Naive B cell (primary cell): Measurements from ENCODE around the gene NAA15. TPM values are rescaled to one million over a fixed set of nuclear protein-coding genes. Genes with fewer than 3 reads are reported as not detected.

ENCODE experiments used
- ATAC-seq, 2 donors: fragments of 150-1000 bp; cut with Tn5 transposase; 2 replicates each; pipeline ENCODE4 v1.10.0; 2021; ENCODE audit warnings: low read depth in 2 of 2, mild to moderate bottlenecking in 2 of 2, moderate library complexity in 2 of 2
- DNase-seq: peaks from one replicate; pipeline ENCODE4 v3.0.0; 2022
- H3K27ac Mint-ChIP-seq, 6 donors: one replicate each; pipeline ENCODE4 v1.8.0; 2020 to 2022; ENCODE audit warnings: mild to moderate bottlenecking in 6 of 6, mixed read lengths in 6 of 6, moderate library complexity in 5 of 6, inconsistent platforms in 2 of 6
- H3K27me3 Mint-ChIP-seq, 3 donors: one replicate each; pipeline ENCODE4 v1.8.0; 2021 to 2022; ENCODE audit warnings: mixed read lengths in 3 of 3, mild to moderate bottlenecking in 1 of 3
- H3K36me3 Mint-ChIP-seq, 2 donors: one replicate each; pipeline ENCODE4 v1.8.0; 2020 to 2022; ENCODE audit warnings: mixed read lengths in 2 of 2, inconsistent platforms in 1 of 2, mild to moderate bottlenecking in 1 of 2
- H3K4me1 Mint-ChIP-seq, 3 donors: one replicate each; pipeline ENCODE4 v1.8.0; 2020 to 2022; ENCODE audit warnings: mixed read lengths in 3 of 3, inconsistent platforms in 1 of 3, mild to moderate bottlenecking in 1 of 3, moderate library complexity in 1 of 3
- H3K4me3 Mint-ChIP-seq, 8 donors: one replicate each; pipeline ENCODE4 v1.8.0; 2020 to 2022; ENCODE audit warnings: mild to moderate bottlenecking in 8 of 8, mixed read lengths in 8 of 8, moderate library complexity in 8 of 8, inconsistent platforms in 2 of 8
- H3K9me3 Mint-ChIP-seq, 7 donors: one replicate each; pipeline ENCODE4 v1.8.0; 2020 to 2022; ENCODE audit warnings: mixed read lengths in 7 of 7, mild to moderate bottlenecking in 5 of 7, inconsistent platforms in 2 of 7, moderate library complexity in 1 of 7
- polyA plus RNA-seq, 6 donors: library from polyadenylated mRNA; unstranded; fragments of 300-500 nt; fragmentation: Illumina TruSeq; gene quantifications; one replicate each; pipeline ENCODE4 v1.2.3, GENCODE V29; 2021; ENCODE audit warnings: low read depth in 6 of 6

NAA15 gene
- polyA plus RNA-seq, 6 donors from 2014 or later, result 22.5 to 57.4 (median 53.4) TPM

- H3K27me3 Mint-ChIP-seq, result no peaks in the 10 kb centered on the region
- peak overlapping the region; percentile 8 to 93 (median 56) for H3K27ac Mint-ChIP-seq
- H3K4me3 Mint-ChIP-seq, result no peak overlapping the region
Measured at GRCh38 chr4:139330283-139330682, 29.0 kb downstream of the NAA15 start.

DNA sequence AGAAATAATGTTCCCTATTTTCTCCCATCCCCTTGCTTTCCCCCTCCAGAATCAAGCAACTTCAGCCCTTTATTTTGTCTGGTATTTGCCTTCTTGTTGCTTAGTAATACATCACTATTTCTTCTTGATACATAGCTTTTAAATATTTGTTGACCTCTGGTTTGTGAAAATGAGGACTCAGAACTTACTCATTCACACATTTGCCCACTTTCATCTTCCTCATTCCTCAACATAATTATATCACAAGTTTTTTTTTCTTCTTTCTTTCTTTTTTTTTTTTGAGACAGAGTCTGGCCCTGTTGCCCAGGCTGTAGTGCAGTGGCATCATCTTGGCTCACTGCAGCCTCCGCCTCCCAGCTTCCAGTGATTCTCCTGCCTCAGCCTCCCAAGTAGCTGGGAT is 29.9 kb downstream of the NAA15 start:
- peaks cover 13 to 18% of the 10 kb centered on the region in 2 donors for H3K36me3 Mint-ChIP-seq
- peaks cover 0 to 10% (median 0%) of the 10 kb centered on the region in 7 donors for H3K9me3 Mint-ChIP-seq
- H3K4me3 Mint-ChIP-seq, result no peak overlapping the region
- no peaks in the 10 kb centered on the region for H3K27me3 Mint-ChIP-seq
- DNase-seq (no peak), ATAC-seq (no peak)
- H3K27ac Mint-ChIP-seq, result peak overlapping the region in 1 of 6 donors; percentile 18
- peaks cover 22 to 41% (median 30%) of the 10 kb centered on the region in 3 donors for H3K4me1 Mint-ChIP-seq

More at GRCh38 chr4:139330283-139330682, 29.0 kb downstream of the NAA15 start:
- no peak for ATAC-seq
- no peak for DNase-seq
- H3K4me1 Mint-ChIP-seq, result peaks cover 24 to 41% (median 30%) of the 10 kb centered on the region in 3 donors
- H3K9me3 Mint-ChIP-seq, result peaks cover 0 to 10% (median 0%) of the 10 kb centered on the region in 7 donors
- peaks cover 13 to 18% of the 10 kb centered on the region in 2 donors for H3K36me3 Mint-ChIP-seq

GRCh38 chr4:139333046-139333445 is 31.7 kb downstream of the NAA15 start:
- peaks cover 25 to 44% (median 33%) of the 10 kb centered on the region in 3 donors for H3K4me1 Mint-ChIP-seq
- ATAC-seq, result no peak
- H3K27ac Mint-ChIP-seq, result no peak overlapping the region
- no peak for DNase-seq
- H3K36me3 Mint-ChIP-seq, result peaks cover 18 to 22% of the 10 kb centered on the region in 2 donors
- H3K9me3 Mint-ChIP-seq, result peaks cover 0 to 10% (median 0%) of the 10 kb centered on the region in 7 donors
- H3K4me3 Mint-ChIP-seq, result no peak overlapping the region
- H3K27me3 Mint-ChIP-seq, result no peaks in the 10 kb centered on the region

DNA sequence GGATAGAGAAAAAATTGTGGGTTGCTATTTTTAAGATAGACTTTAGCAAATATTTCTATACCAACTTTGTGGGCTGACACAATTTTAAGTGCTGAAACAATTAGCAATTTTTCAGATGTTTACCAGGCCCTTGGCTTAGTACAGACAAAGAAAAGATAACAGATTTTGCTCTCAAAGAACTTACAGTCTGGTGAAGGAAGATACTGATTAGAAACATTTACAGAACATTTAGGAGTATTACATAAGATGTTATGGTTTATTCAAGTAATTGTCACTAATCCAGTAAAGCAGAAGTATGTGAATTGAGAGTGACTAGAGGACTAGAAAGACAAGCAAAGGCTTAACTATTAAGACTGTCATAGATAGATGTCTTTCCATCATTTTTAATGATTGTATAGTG is 36.3 kb downstream of the NAA15 start:
- H3K4me1 Mint-ChIP-seq, result peaks cover 19 to 33% (median 20%) of the 10 kb centered on the region in 3 donors

GRCh38 chr4:139361301-139361700 is 60.0 kb downstream of the NAA15 start:
- ATAC-seq, result no peak

More for the DNA sequence above, 36.3 kb downstream of the NAA15 start:
- no peak for ATAC-seq
- H3K36me3 Mint-ChIP-seq, result peaks cover 8 to 22% of the 10 kb centered on the region in 2 donors
- H3K27ac Mint-ChIP-seq, result peak overlapping the region in 3 of 6 donors; percentile 1 to 13 (median 3)
- no peak overlapping the region for H3K4me3 Mint-ChIP-seq
- no peaks in the 10 kb centered on the region for H3K9me3 Mint-ChIP-seq
- no peak for DNase-seq
- no peaks in the 10 kb centered on the region for H3K27me3 Mint-ChIP-seq

GRCh38 chr4:139367421-139368090 is 66.3 kb downstream of the NAA15 start:
- Mint-ChIP-seq H3K27me3 (no peaks in the 10 kb centered on the region), H3K36me3 (peaks cover 31 to 39% of the 10 kb centered on the region in 2 donors)

More at GRCh38 chr4:139361301-139361700, 60.0 kb downstream of the NAA15 start:
- Mint-ChIP-seq H3K27me3 (no peaks in the 10 kb centered on the region), H3K36me3 (peaks cover 8 to 18% of the 10 kb centered on the region in 2 donors), H3K4me1 (no peaks in the 10 kb centered on the region), H3K27ac (no peak overlapping the region), H3K9me3 (no peaks in the 10 kb centered on the region), H3K4me3 (no peak overlapping the region)
- no peak for DNase-seq

DNA sequence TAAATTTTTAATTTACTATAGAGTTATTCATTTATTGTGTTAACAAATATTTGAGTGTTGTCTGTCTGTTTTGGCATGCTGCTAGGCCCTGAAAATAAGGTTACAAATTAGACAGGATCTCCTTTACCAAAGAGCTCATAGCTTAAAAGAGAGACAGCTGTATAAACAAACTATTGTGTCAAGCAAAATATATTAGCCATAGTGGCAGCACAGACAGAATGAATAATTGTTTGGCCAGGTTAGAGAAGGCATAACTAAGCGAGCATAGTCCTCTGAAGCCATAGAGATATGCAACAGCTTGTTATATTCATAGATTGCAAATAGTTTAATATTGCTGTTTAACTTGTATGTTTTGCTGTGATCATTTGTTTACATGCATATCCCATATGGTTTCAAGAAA is 67.7 kb downstream of the NAA15 start:
- no peak for ATAC-seq
- Mint-ChIP-seq H3K27ac (no peak overlapping the region), H3K27me3 (no peaks in the 10 kb centered on the region)

More at GRCh38 chr4:139367421-139368090, 66.3 kb downstream of the NAA15 start:
- Mint-ChIP-seq H3K4me1 (no peaks in the 10 kb centered on the region), H3K4me3 (no peak overlapping the region), H3K27ac (peak overlapping the region in 3 of 6 donors; percentile 60 to 73 (median 70)), H3K9me3 (no peaks in the 10 kb centered on the region)
- no peak for ATAC-seq
- no peak for DNase-seq

DNA sequence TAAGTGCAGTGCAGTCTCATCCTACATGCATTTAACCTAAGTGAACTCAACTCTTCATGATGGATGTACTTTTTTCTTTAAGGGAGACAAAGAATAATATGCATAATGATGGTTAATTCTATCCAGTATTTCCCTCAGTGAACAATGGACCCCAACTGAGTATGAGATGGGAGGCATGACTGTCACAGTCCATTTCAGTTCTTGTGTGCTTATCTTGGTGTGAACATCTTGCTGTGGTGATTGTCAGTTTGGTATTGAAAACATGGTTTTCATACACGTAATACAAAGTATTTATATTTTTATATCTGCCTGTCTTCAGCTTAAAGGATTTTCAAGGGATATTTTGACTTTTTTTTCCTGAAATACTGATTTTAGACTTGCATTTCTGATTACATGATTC is 72.9 kb downstream of the NAA15 start:
- Mint-ChIP-seq H3K27me3 (no peaks in the 10 kb centered on the region), H3K9me3 (no peaks in the 10 kb centered on the region), H3K4me3 (no peak overlapping the region), H3K4me1 (peaks cover 0 to 6% (median 2%) of the 10 kb centered on the region in 3 donors), H3K27ac (no peak overlapping the region), H3K36me3 (peaks cover 22 to 31% of the 10 kb centered on the region in 2 donors)
- no peak for ATAC-seq
- no peak for DNase-seq

More for the DNA sequence above, 67.7 kb downstream of the NAA15 start:
- Mint-ChIP-seq H3K4me3 (no peak overlapping the region), H3K36me3 (peaks cover 23 to 34% of the 10 kb centered on the region in 2 donors), H3K4me1 (no peaks in the 10 kb centered on the region), H3K9me3 (no peaks in the 10 kb centered on the region)
- no peak for DNase-seq

DNA sequence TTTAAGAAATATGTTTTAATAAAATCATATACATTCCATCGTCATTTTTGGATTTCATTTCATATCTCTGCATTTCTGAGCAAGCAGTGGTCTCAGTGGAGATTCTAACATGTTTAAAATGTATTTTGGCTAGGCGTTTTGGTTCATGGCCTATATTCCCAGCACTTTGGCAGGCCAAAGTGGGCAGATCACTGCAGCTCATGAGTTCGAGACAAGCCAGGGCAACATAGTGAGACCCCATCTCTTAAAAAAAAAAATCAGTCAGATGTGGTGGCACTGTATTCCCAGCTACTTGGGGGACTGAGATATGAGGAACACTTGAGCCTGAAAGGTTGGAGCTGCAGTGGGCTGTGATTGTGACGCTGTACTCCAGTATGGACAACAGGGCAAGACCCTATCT is 85.1 kb downstream of the NAA15 start:
- ATAC-seq, result no peak
- peaks cover 0 to 17% of the 10 kb centered on the region in 2 donors for H3K36me3 Mint-ChIP-seq

GRCh38 chr4:139389102-139389501 is 87.8 kb downstream of the NAA15 start:
- DNase-seq (no peak), ATAC-seq (no peak)
- peak overlapping the region in 1 of 6 donors; percentile 39 for H3K27ac Mint-ChIP-seq
- peaks cover 0 to 17% of the 10 kb centered on the region in 2 donors for H3K36me3 Mint-ChIP-seq
- no peaks in the 10 kb centered on the region for H3K27me3 Mint-ChIP-seq
- H3K4me3 Mint-ChIP-seq, result no peak overlapping the region
- H3K9me3 Mint-ChIP-seq, result no peaks in the 10 kb centered on the region
- H3K4me1 Mint-ChIP-seq, result no peaks in the 10 kb centered on the region

More for the DNA sequence above, 85.1 kb downstream of the NAA15 start:
- H3K27me3 Mint-ChIP-seq, result no peaks in the 10 kb centered on the region
- H3K4me3 Mint-ChIP-seq, result no peak overlapping the region
- no peaks in the 10 kb centered on the region for H3K4me1 Mint-ChIP-seq
- no peak overlapping the region for H3K27ac Mint-ChIP-seq
- DNase-seq, result no peak
- H3K9me3 Mint-ChIP-seq, result no peaks in the 10 kb centered on the region

DNA sequence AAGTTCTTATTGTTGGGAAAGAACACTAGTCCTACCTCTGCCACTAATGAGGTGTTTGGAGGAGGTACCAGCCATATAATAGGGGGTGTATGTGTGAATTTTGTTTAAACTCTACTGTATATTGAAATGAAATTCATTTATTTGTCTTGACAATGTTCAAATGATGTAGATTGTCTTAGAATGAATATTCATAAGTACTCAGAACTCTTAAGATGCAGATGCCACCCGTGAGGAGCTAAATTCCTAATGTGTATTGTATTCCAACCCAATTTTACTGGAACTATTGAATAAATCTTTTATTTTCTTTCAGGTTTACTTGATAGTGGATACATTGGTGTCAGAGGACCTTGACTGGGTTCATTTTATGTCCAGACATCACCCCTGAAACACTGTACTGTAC is 88.7 kb downstream of the NAA15 start:
- Mint-ChIP-seq H3K4me1 (no peaks in the 10 kb centered on the region), H3K27me3 (no peaks in the 10 kb centered on the region), H3K9me3 (no peaks in the 10 kb centered on the region), H3K27ac (no peak overlapping the region), H3K4me3 (no peak overlapping the region), H3K36me3 (peaks cover 0 to 17% of the 10 kb centered on the region in 2 donors)
- no peak for ATAC-seq
- DNase-seq, result no peak

- H3K4me1 Mint-ChIP-seq, result no peaks in the 10 kb centered on the region
- peak overlapping the region in 1 of 6 donors; percentile 65 for H3K27ac Mint-ChIP-seq
- H3K36me3 Mint-ChIP-seq, result peaks cover 0 to 17% of the 10 kb centered on the region in 2 donors
- ATAC-seq (no peak), DNase-seq (no peak)
- no peaks in the 10 kb centered on the region for H3K27me3 Mint-ChIP-seq
- peak overlapping the region in 1 of 8 donors; percentile 20 for H3K4me3 Mint-ChIP-seq
- no peaks in the 10 kb centered on the region for H3K9me3 Mint-ChIP-seq
Measured at GRCh38 chr4:139391731-139392130, 90.4 kb downstream of the NAA15 start.

DNA sequence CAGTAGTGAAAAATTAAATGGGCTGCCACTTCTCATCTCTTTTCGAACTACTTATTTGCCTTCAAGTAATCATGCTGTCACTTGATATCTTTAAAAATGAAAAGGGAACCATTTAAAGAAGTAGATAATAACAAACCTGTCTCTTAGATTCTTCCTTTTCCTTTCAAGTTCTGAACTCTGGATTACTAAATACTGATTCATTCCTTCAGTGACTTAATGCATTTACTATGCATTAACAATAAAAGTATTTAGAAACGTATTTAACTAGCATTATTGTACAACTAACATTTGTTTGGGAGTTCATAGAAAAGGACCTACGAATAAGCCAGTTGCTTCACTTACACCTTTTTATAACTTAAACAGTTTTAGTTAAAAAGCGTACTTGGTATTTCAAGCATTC is 91.5 kb downstream of the NAA15 start:
- Mint-ChIP-seq H3K27ac (no peak overlapping the region), H3K36me3 (peaks cover 0 to 17% of the 10 kb centered on the region in 2 donors)

DNA sequence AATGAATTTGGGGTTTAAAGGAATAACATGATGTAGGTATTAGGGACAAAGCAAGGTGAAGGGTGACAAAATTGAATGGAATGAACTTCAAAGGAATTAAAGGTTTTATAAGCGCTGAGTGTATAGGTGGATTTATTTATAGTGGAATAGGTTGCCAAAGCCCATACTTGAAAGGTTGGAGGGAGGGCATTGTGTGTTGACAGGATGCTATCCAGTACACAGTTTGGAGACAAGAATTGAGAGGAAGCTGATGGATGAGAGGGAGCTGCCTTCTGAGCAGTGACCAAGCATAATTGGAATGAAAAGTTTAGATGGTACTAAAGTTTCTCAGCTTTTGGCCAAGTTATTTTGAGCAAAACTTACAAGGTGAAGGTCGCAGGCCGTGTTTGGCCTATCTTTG is 100.1 kb downstream of the NAA15 start:
- no peak for ATAC-seq
- peaks cover 0 to 4% (median 4%) of the 10 kb centered on the region in 3 donors for H3K4me1 Mint-ChIP-seq
- no peaks in the 10 kb centered on the region for H3K9me3 Mint-ChIP-seq
- peak overlapping the region in 1 of 8 donors; percentile 37 for H3K4me3 Mint-ChIP-seq
- no peaks in the 10 kb centered on the region for H3K27me3 Mint-ChIP-seq
- peaks cover 0 to 15% of the 10 kb centered on the region in 2 donors for H3K36me3 Mint-ChIP-seq
- no peak overlapping the region for H3K27ac Mint-ChIP-seq
- DNase-seq, result no peak

More for the DNA sequence above, 91.5 kb downstream of the NAA15 start:
- no peaks in the 10 kb centered on the region for H3K4me1 Mint-ChIP-seq
- H3K27me3 Mint-ChIP-seq, result no peaks in the 10 kb centered on the region
- H3K9me3 Mint-ChIP-seq, result no peaks in the 10 kb centered on the region
- no peak for DNase-seq
- ATAC-seq, result no peak
- no peak overlapping the region for H3K4me3 Mint-ChIP-seq
